ENCODE data around the gene TRAF4.
"Not testable (repeated sequence)": the region's sequence is repeated elsewhere in the genome, so short reads cannot be mapped to it uniquely, and the experiment has no call there.

Gene TRAF4

GRCh38 chr17:28716740-28717577 is 26.9 kb upstream of the TRAF4 start:
- peak; percentile 71 for DNase-seq

GRCh38 chr17:28717578-28718332 is 26.1 kb upstream of the TRAF4 start, which contains the start of gene RAB34:
TSS of gene RAB34 (minus strand) at chr17:28717868. CDS start at chr17:28717266, 602 bp downstream.
- peak; percentile 79 for DNase-seq

GRCh38 chr17:28718333-28719020 is 25.3 kb upstream of the TRAF4 start:
- no peak for DNase-seq

GRCh38 chr17:28719021-28719433 is 24.8 kb upstream of the TRAF4 start:
- DNase-seq, result no peak

GRCh38 chr17:28720247-28720996 is 23.4 kb upstream of the TRAF4 start:
- DNase-seq, result peak; percentile 69

GRCh38 chr17:28720997-28721329 is 22.8 kb upstream of the TRAF4 start:
- DNase-seq, result not testable (repeated sequence)

- DNase-seq, result no peak
Measured at GRCh38 chr17:28722417-28723158, 21.2 kb upstream of the TRAF4 start.

GRCh38 chr17:28723159-28723835 is 20.5 kb upstream of the TRAF4 start:
- no peak for DNase-seq

- DNase-seq, result not testable (repeated sequence)
Measured at GRCh38 chr17:28723836-28724499, 19.8 kb upstream of the TRAF4 start.

- DNase-seq, result peak; percentile 71
Measured at GRCh38 chr17:28724500-28725165, 19.2 kb upstream of the TRAF4 start.

GRCh38 chr17:28725166-28725659 is 18.6 kb upstream of the TRAF4 start:
- peak; percentile 79 for DNase-seq

GRCh38 chr17:28725660-28726225 is 18.1 kb upstream of the TRAF4 start:
- peak; percentile 89 for DNase-seq

GRCh38 chr17:28726226-28726626 is 17.6 kb upstream of the TRAF4 start, which contains the start of gene TLCD1:
TSS of gene TLCD1 (minus strand) at chr17:28726233. CDS start at chr17:28726097, 136 bp downstream.
- DNase-seq, result peak; percentile 89

GRCh38 chr17:28726627-28727491 is 17.0 kb upstream of the TRAF4 start:
- DNase-seq, result peak; percentile 97

GRCh38 chr17:28728364-28729200 is 15.2 kb upstream of the TRAF4 start, which contains the start of gene NEK8:
TSS of gene NEK8 (plus strand) at chr17:28728788. CDS start at chr17:28728814, 26 bp downstream.
- peak; percentile 98 for DNase-seq

- no peak for DNase-seq
Measured at GRCh38 chr17:28729950-28730330, 13.9 kb upstream of the TRAF4 start.

- DNase-seq, result no peak
Measured at GRCh38 chr17:28733346-28733745, 10.5 kb upstream of the TRAF4 start.

Measured in activated CD8-positive, alpha-beta memory T cell treated with anti-CD3 and anti-CD28 coated beads, Interleukin-2, amount 50 U/mL, for 48 hours (primary cell).